Ovary (tissue), 3 donors: Measurements from ENCODE around the gene S1PR5.

Source experiments
- POLR2A ChIP-seq: fragments of 450-650 bp; IDR thresholded peaks from one replicate; pipeline ENCODE4 v1.6.1; 2017; ENCODE audit warnings: antibody characterized with exemption, mild to moderate bottlenecking, moderate library complexity
- TF ChIP-seq, protein P1 (sequence below), 3 donors: fragments of 450-650 bp in 2 of 3; fragments of 200-600 bp in 1 of 3; IDR thresholded peaks; one replicate each; pipeline versions ENCODE4 v1.5.1 to v1.8.0; 2016 to 2022; ENCODE audit warnings: antibody characterized with exemption in 3 of 3, mild to moderate bottlenecking in 1 of 3
- donor health status: DM: no; HTN: no; CAD: no.

- TF ChIP-seq, protein P1, sequence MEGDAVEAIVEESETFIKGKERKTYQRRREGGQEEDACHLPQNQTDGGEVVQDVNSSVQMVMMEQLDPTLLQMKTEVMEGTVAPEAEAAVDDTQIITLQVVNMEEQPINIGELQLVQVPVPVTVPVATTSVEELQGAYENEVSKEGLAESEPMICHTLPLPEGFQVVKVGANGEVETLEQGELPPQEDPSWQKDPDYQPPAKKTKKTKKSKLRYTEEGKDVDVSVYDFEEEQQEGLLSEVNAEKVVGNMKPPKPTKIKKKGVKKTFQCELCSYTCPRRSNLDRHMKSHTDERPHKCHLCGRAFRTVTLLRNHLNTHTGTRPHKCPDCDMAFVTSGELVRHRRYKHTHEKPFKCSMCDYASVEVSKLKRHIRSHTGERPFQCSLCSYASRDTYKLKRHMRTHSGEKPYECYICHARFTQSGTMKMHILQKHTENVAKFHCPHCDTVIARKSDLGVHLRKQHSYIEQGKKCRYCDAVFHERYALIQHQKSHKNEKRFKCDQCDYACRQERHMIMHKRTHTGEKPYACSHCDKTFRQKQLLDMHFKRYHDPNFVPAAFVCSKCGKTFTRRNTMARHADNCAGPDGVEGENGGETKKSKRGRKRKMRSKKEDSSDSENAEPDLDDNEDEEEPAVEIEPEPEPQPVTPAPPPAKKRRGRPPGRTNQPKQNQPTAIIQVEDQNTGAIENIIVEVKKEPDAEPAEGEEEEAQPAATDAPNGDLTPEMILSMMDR (IDR thresholded peaks at IDR 0.05) = no peak
- TF ChIP-seq POLR2A = peak; percentile 65
These were observed 26.4 kb upstream of the S1PR5 start, which contains the start of gene ATG4D for GRCh38 chr19:10543420-10544241.
